Stimulated activated CD4-positive, alpha-beta T cell treated with anti-CD3 and anti-CD28 coated beads, TNF-alpha, amount 100 ng/mL, for 4 hours (primary cell): ENCODE measurements around the gene KLF6.
"Not testable (repeated sequence)": the region's sequence is repeated elsewhere in the genome, so short reads cannot be mapped to it uniquely, and the experiment has no call there.

Source experiments
- DNase-seq, 3 experiments: peaks; one replicate each; pipeline ENCODE4 v3.0.0-alpha.2; 2020; ENCODE audit warnings: low read depth in 3 of 3

Gene KLF6

GRCh38 chr10:3757250-3757637 lies 27.8 kb downstream of the KLF6 start:
- DNase-seq = no peak

- DNase-seq = no peak
Observed at GRCh38 chr10:3756360-3756740, 28.7 kb downstream of the KLF6 start.

DNA sequence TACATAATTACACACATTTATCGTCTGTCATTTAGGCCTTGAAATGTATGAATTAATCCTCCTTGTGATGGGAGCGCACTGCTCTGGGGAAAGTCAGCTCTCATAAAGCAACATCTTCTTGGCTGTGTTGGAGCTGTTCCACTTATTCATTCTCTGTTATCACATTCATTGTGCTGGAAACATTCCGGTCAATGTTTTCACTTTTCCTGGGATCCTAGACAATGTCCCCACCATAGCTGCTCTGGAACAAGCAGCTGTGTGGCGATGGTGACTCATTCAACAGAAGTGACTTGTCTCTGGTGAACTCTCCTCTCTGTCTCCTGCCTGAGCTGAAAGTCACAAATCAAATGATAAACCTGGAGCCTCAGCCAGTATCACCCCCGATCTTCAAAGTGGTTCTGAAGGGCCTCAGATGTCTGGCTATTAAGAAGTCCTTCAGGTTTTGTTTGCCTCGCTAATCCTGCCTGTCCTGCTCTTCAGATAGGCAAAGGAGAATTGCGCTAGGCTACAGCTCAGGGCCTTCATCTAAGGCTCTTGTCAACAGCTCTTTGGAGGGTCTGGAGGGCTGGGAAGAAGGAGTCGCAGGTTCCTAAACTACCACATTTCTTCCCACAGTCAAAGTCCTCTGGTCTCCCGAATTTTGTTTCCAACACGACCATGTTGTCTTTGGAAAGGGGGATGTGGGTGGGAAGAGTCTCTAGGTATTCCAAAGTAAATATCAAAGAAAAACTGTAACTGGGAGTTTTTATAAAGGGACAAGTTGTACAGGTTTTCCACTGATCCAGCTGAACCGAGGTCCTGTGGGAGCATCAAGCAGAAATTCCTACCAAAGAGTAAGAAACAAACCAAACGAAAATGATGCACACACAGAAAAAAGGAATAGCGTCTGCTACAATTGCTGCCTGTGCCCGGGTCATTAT lies 29.3 kb downstream of the KLF6 start:
- DNase-seq = no peak

GRCh38 chr10:3754727-3755439 lies 30.1 kb downstream of the KLF6 start:
- DNase-seq = no peak

- no peak for DNase-seq
Observed at GRCh38 chr10:3750854-3751253, 34.2 kb downstream of the KLF6 start.

GRCh38 chr10:3750006-3750816 lies 34.8 kb downstream of the KLF6 start:
- no peak for DNase-seq

DNA sequence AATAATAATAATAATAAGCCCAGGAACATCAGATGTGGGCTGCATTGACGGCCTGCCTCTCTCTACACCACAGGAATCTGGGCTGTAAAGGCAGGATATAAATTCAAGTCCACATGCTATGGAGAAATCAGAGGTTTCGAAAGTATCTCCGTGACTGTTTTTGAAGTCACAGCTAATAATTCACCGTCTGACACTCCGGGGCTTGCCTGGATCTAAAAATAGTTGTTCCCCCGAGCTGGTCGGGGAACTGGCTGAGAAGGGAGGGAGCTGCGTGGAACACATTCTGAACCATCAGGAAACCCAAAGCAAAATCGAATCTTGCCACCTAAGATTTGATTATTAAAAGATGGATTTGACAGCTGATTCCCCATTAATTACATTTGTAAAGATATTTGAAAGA lies 35.4 kb downstream of the KLF6 start:
- DNase-seq = no peak

DNA sequence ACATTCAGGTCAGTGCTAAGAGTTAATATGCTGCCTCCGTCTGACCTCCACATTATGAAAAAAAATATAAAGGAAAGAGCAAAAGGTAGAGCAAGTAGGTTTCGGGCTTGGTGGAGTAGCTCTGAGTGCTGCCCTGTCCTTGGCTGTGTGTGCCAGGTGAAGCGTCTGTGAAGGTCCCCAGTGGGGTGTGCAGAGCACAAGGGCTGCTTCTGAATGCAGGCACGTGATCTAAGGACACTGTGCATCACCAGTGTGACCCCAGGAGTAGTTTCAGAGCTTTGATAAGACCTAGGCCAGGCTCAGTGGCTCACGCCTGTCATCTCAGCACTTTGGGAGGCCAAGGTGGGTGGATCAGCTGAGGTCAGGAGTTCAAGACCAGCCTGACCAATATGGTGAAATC lies 36.0 kb downstream of the KLF6 start:
- no peak for DNase-seq

- DNase-seq = no peak
Observed at GRCh38 chr10:3748484-3748883, 36.5 kb downstream of the KLF6 start.

DNA sequence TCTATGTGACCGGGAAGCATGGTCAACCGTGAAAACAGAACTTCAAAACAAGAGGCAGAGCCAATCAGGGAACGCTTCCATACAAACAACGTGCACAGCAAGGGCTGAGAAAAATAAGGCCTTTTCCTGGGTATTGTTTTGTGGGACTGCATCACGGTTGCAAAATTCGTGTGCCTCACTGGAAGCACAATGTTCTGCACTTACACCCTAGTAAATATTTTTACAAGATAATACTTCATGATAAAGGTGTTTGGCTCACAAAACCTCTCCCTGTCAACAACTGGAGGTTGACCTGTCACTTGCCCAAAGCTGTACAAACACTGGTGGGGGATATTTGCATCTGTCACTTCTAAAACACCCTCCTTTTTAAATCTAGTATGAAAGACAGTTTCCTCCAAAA lies 37.0 kb downstream of the KLF6 start:
- no peak for DNase-seq

DNA sequence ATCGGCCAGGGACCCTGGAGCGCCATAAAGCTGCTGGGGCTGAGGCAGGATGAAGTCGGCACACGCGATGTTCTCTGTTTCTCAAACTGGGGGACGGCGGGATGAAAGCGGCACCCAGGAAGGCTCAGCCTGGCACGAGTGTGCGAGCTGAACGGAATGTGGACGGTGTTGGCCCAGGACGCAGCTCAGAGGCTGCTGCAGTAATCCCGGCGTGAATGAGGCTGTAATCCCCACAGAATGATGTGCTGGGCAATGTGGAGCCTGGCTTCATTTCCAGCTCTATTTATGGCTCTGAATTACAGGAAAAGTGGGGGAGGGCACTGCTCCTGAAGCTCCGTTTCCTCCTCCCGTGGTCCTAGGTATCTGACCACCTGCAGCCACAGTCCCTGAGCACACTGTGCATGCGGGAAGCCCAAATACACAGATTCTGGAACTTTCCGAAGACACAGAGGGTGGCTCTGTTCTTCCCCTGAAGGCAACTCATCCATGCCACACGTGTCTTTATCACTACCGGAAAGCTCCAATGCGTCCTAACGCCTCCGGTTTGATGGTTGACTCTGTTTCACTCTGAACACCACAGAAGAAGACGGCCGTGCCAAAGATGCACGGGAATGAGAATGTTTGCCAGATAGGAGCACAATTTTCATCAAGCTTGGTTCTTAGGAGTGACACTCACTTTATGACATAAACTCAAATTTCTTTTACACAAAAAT lies 37.6 kb downstream of the KLF6 start:
- DNase-seq = no peak

GRCh38 chr10:3746634-3747033 lies 38.4 kb downstream of the KLF6 start:
- DNase-seq = no peak

DNA sequence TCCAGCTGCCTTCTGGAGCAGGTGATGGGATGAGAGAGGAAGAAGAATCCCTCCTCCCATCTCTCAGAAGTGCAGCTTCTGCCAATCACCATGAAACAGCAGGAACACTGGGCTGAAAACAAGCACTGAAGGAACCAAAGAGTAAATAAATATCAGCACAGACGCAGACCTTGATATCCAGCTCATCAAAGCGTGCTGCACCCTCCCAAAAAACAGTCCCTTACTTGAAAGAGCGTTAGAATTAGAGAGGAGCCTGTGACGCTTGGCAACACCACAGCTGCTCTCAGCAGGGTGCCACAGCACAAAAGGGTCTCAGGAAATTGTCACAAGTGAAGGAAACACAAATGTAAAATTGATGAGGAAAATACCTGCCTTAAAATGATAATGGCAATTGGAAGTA lies 39.5 kb downstream of the KLF6 start:
- no peak for DNase-seq

- no peak for DNase-seq
Observed at GRCh38 chr10:3741688-3742461, 43.1 kb downstream of the KLF6 start.

DNA sequence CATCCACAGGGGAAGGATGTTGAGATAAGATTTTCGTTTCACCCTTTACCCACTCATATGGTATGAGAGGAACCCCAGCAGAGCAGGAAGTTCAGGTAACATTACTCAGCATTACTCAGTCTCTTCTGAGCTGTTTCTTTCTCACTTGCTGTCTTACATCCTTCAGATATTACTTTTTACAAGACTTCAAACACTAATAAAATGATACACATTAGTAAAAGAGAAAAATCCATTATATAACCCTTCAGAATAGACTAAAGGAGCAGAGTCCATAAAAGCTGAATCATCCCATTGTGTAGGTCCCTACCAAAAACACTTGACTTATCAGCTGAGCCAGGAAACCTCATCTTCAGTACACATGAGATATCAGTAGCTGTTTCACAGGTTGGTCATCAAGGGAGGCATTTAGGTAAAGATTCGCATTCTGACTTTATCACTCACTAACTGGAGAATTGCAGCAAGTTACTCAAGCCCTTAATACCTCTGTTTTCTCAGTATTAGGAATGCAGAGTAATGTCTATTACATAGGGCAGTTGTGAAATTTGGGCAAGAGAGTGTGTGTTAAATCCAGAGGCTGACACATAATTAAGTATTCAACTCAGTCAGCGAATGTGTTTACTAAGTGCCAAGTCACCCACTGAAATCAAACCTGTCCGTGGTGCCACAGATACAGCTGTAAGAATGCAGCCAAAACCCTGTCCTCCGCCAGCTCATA lies 44.7 kb downstream of the KLF6 start:
- DNase-seq = no peak

- DNase-seq = no peak
Observed at GRCh38 chr10:3738855-3739350, 46.1 kb downstream of the KLF6 start.

DNA sequence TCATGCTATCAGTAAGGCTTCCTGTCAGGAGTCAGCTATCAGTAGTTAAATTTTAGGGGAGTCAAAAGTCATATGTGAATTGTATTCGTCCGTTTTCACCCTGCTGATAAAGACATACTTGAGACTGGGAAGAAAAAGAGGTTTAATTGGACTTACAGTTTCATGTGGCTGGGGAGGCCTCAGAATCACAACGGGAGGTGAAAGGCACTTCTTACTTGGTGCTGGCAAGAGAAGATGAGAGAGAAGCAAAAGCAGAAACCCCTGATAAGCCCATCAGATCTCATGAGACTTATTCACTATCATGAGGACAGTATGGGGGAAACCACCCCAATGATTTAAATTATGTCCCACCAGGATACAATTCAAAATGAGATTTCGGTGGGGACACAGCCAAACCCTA lies 47.1 kb downstream of the KLF6 start:
- no peak for DNase-seq

GRCh38 chr10:3735175-3735574 lies 49.8 kb downstream of the KLF6 start:
- no peak for DNase-seq

GRCh38 chr10:3734111-3734510 lies 50.9 kb downstream of the KLF6 start:
- DNase-seq = no peak

GRCh38 chr10:3732183-3732582 lies 52.8 kb downstream of the KLF6 start:
- DNase-seq = not testable (repeated sequence)
